8988T (cell line): Measurements from ENCODE around the gene FHOD3.

ENCODE experiments used
- DNase-seq: peaks from one replicate; pipeline ENCODE4 v3.0.0; 2011

The FHOD3 gene

GRCh38 chr18:36387310-36387709 lies 89.8 kb downstream of the FHOD3 start:
- no peak for DNase-seq

GRCh38 chr18:36388310-36388709 lies 90.8 kb downstream of the FHOD3 start:
- no peak for DNase-seq

GRCh38 chr18:36389027-36389426 lies 91.5 kb downstream of the FHOD3 start:
- no peak for DNase-seq

- no peak for DNase-seq
These were observed 92.5 kb downstream of the FHOD3 start for GRCh38 chr18:36389811-36390581.

GRCh38 chr18:36391426-36392145 lies 94.1 kb downstream of the FHOD3 start:
- no peak for DNase-seq

- no peak for DNase-seq
These were observed 94.9 kb downstream of the FHOD3 start for GRCh38 chr18:36392164-36392978.

GRCh38 chr18:36392979-36393287 lies 95.4 kb downstream of the FHOD3 start:
- DNase-seq, result no peak

- DNase-seq, result no peak
These were observed 97.0 kb downstream of the FHOD3 start for GRCh38 chr18:36394486-36394885.

GRCh38 chr18:36396190-36396589 lies 98.7 kb downstream of the FHOD3 start:
- no peak for DNase-seq

- DNase-seq, result no peak
These were observed 99.5 kb downstream of the FHOD3 start for GRCh38 chr18:36397033-36397432.

- no peak for DNase-seq
These were observed 100.9 kb downstream of the FHOD3 start for GRCh38 chr18:36398419-36398818.

- DNase-seq, result no peak
These were observed 101.5 kb downstream of the FHOD3 start for GRCh38 chr18:36399055-36399454.

GRCh38 chr18:36401462-36401861 lies 103.9 kb downstream of the FHOD3 start:
- no peak for DNase-seq

GRCh38 chr18:36402765-36403396 lies 105.4 kb downstream of the FHOD3 start:
- DNase-seq, result no peak

GRCh38 chr18:36403896-36404820 lies 106.6 kb downstream of the FHOD3 start:
- no peak for DNase-seq

GRCh38 chr18:36405611-36406010 lies 108.1 kb downstream of the FHOD3 start:
- no peak for DNase-seq

- DNase-seq, result no peak
These were observed 109.3 kb downstream of the FHOD3 start for GRCh38 chr18:36406805-36407204.

- no peak for DNase-seq
These were observed 111.1 kb downstream of the FHOD3 start for GRCh38 chr18:36408606-36409005.

- DNase-seq, result no peak
These were observed 112.3 kb downstream of the FHOD3 start for GRCh38 chr18:36409779-36410178.

- DNase-seq, result no peak
These were observed 112.8 kb downstream of the FHOD3 start for GRCh38 chr18:36410346-36410745.

GRCh38 chr18:36411745-36412168 lies 114.2 kb downstream of the FHOD3 start:
- DNase-seq, result no peak

GRCh38 chr18:36412778-36413177 lies 115.3 kb downstream of the FHOD3 start:
- no peak for DNase-seq
